ENCODE data around the gene DR1. TPM values are rescaled to one million over a fixed set of nuclear protein-coding genes. Genes with fewer than 3 reads are reported as not detected.

DR1 gene
- total RNA-seq, 4 donors from 2014 or later: 28.3 to 34.2 (median 31.1) TPM

DNA sequence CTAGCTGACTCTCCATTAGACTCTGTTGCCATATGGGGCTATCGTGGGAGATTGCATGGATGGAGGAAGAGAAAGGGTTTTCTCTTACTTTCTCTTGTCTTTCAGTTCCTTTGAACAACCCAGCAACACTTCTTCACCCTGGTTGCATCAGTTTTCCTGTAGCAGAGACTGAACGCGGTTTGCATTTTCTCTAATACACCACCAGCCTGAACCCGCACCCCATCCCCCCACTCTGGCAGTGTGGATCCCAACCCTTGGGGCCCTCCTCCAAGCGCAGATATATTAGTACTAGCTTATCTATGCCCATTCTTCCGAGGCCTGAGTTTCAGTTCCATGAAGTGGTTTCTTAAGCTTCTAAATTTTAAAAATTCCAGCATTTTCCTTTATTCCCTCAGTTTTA is 12.6 kb downstream of the DR1 start:
- TF ChIP-seq, protein P1, sequence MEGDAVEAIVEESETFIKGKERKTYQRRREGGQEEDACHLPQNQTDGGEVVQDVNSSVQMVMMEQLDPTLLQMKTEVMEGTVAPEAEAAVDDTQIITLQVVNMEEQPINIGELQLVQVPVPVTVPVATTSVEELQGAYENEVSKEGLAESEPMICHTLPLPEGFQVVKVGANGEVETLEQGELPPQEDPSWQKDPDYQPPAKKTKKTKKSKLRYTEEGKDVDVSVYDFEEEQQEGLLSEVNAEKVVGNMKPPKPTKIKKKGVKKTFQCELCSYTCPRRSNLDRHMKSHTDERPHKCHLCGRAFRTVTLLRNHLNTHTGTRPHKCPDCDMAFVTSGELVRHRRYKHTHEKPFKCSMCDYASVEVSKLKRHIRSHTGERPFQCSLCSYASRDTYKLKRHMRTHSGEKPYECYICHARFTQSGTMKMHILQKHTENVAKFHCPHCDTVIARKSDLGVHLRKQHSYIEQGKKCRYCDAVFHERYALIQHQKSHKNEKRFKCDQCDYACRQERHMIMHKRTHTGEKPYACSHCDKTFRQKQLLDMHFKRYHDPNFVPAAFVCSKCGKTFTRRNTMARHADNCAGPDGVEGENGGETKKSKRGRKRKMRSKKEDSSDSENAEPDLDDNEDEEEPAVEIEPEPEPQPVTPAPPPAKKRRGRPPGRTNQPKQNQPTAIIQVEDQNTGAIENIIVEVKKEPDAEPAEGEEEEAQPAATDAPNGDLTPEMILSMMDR (IDR thresholded peaks at IDR 0.05; ENCODE audit: low read depth): no peak

DNA sequence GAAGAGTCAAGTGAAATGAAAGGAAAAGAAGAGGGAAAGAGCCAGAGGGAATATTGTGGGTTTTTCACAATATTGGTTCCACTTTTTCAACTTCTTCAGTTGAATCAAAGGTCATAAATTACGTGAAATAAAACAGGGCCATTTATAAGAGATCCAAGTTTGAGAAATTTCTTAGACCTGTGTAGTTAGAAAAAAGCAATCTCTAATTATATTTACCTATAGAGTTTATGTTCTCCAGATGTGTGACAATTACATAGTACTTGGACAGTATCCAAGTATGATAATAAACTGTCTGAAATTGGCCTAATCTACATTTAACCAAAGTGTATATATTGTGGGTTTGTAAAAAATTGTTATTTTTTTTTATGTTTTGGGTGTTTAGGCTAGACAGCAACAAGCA is 14.4 kb downstream of the DR1 start:
- TF ChIP-seq, protein P1 (IDR thresholded peaks at IDR 0.05; ENCODE audit: low read depth): no peak

DNA sequence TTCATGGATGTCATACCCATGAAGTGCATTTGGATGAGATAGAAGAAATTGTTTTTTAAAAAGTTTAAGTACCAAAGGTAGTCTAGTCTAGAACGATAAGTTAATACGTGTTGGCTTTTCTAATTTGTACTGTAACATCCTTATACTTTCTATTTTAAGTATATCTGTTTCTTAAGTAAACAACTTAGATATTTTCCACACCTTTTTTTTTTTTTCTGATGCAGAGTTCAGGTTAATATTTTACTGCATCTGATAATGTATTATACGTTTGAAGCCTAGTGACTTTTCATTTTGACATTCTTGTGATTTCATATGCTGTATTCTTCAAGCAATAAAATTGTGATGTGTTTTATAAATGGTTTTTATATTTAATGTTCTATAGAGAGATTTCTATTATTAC is 16.5 kb downstream of the DR1 start:
- TF ChIP-seq, protein P1 (IDR thresholded peaks at IDR 0.05; ENCODE audit: low read depth): no peak

DNA sequence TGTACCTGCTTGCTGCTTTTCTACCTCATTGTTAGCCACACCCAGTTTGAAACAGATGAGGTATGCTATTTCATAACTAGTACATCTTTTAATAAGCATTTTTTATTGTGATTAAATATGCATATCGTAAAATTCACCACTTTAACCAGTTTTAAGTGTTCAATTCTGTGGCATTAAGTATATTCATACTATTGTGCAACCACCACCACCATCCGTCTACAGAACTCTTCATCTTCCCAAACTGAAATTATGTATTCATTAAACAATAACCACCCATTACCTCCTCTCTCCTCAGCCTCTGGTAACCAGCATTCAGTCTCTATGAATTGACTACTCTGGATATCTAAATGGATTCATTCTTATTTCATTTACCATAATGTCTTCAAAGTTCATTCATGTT is 20.1 kb downstream of the DR1 start:
- TF ChIP-seq, protein P1 (IDR thresholded peaks at IDR 0.05; ENCODE audit: low read depth): no peak

DNA sequence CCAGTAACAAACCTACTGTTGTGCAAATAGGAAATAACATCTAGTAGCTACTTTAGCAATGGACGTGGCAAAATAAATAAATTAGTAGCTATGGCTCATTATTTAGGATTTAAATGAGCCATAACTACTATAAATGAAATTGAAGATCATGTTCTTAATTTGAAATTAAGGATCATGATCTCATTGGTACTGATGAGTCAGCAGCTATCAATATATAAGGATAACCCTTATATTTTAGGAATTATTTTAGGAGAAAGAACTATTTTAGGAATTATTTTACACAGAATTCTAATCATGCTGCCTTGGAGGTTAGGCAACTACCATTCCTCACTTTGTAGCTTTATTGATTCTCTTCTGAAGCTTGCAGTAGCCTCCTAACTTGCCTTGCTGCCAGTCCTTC is 24.0 kb downstream of the DR1 start:
- TF ChIP-seq, protein P1 (IDR thresholded peaks at IDR 0.05; ENCODE audit: low read depth): no peak

DNA sequence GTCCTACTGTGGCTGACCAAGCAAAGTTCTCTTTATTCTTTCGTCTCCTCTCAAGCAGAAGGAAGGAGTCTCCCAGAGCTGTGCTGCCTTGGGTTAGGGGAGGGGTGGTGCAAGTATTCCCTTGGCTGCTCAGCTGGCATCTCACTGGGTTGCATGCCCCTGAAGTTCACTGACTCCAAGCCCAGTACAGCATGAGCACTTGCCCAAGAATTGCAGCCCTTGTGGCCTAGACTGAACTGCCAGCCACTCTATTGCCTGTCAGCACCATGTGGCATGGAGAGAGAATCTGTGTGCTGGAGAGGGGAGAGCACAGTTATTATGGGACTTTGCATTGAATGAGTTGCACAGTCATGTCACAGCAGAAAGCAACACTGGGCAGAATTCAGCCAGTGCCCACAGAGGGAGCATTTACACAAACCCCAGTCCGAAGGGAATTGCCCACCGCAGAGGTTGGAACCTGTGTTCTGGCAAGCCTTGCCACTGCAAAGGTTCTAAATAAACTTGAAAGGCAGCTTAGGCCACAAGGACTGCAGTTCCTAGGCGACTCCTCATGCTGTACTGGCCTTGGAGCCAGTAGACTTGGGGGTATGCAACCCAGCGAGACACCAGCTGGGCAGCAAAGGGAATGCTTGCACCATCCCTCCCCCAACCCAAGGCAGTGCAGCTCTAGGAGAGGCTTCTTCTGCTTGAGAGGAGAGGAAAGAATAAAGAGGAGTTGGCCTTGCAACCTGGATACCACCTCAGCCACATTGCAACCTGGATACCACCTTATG is 28.8 kb downstream of the DR1 start:
- TF ChIP-seq, protein P1 (IDR thresholded peaks at IDR 0.05; ENCODE audit: low read depth): no peak

DNA sequence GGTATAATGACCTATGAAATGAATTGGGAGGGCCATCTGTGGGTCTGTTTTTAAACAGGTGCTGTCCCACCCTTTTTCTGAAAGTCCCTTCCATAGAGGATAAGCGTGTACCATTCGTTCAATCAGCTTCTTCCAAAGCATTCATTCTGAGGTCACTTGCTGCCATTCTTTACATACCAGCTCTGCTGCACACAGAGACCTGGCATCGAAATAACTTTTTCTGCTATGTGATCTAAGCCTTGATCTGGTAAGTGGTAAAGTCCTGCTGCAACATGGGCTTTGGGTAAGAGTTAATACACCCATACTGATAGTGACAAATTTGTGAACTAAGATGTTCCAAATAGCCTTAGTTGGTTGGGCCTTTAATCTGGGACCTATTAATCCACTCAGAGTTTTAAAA is 38.9 kb downstream of the DR1 start:
- TF ChIP-seq, protein P1 (IDR thresholded peaks at IDR 0.05; ENCODE audit: low read depth): no peak

Data from subcutaneous adipose tissue (tissue), 4 donors.